WTC11 (cell line): ENCODE results near the gene SPOCK2. TPM values are rescaled to one million over a fixed set of nuclear protein-coding genes. Genes with fewer than 3 reads are reported as not detected.

Source experiments
- ATAC-seq: fragments of 200-7000 bp; cut with Tn5 transposase; 2 replicates; pipeline ENCODE4 v1.10.0; 2021; ENCODE audit warnings: mild to moderate bottlenecking, moderate library complexity
- CTCF ChIA-PET: fragments of 300-600 bp; sonication (Branson Sonifier 250); formaldehyde crosslinking; loops from one replicate; lab custom pipeline; 2021; ENCODE audit warnings: antibody characterized with exemption; lab: Charles Lee
- POLR2A ChIA-PET: fragments of 350-600 bp; sonication (Branson Sonifier 250); formaldehyde crosslinking; loops from one replicate; lab custom pipeline; 2021; ENCODE audit warnings: antibody characterized with exemption; lab: Charles Lee
- DNase-seq: peaks from one replicate; pipeline ENCODE4 v3.0.0; 2021; ENCODE audit warnings: low spot score
- H3K27ac Mint-ChIP-seq: 2 replicates; pipeline ENCODE4 v1.8.0; 2021; ENCODE audit warnings: mixed read lengths
- H3K27me3 Mint-ChIP-seq: 2 replicates; pipeline ENCODE4 v1.8.0; 2021; ENCODE audit warnings: low read depth, mild to moderate bottlenecking, moderate library complexity, mixed read lengths
- H3K36me3 Mint-ChIP-seq: 2 replicates; pipeline ENCODE4 v1.8.0; 2021; ENCODE audit warnings: mixed read lengths
- H3K4me1 Mint-ChIP-seq: 2 replicates; pipeline ENCODE4 v1.8.0; 2022; ENCODE audit warnings: mixed read lengths
- H3K4me3 Mint-ChIP-seq: 2 replicates; pipeline ENCODE4 v1.8.0; 2021; ENCODE audit warnings: mild to moderate bottlenecking, moderate library complexity, mixed read lengths
- H3K9me3 Mint-ChIP-seq: 2 replicates; pipeline ENCODE4 v1.8.0; 2021; ENCODE audit warnings: mixed read lengths
- ATF1 ChIP-seq: sonication (generic); formaldehyde crosslinking; IDR thresholded peaks from 2 replicates; pipeline ENCODE4 v1.8.1; 2023; ENCODE audit warnings: mild to moderate bottlenecking, moderate library complexity, missing genetic modification reagents
- CBFB ChIP-seq: sonication (generic); formaldehyde crosslinking; IDR thresholded peaks from 2 replicates; pipeline ENCODE4 v1.8.1; 2022; ENCODE audit warnings: mild to moderate bottlenecking, low read depth, missing genetic modification reagents
- CREB1 ChIP-seq: sonication (generic); formaldehyde crosslinking; IDR thresholded peaks from 2 replicates; pipeline ENCODE4 v1.8.0; 2023; ENCODE audit warnings: mild to moderate bottlenecking, missing genetic modification reagents
- ETV6 ChIP-seq: sonication (generic); formaldehyde crosslinking; IDR thresholded peaks from 2 replicates; pipeline ENCODE4 v1.8.1; 2022; ENCODE audit warnings: mild to moderate bottlenecking, missing genetic modification reagents
- JAZF1 ChIP-seq: fragments of 250-450 bp; sonication (Bioruptor Pico); IDR thresholded peaks from 2 replicates; pipeline ENCODE4 v1.9.0; 2021; ENCODE audit warnings: moderate library complexity, mild to moderate bottlenecking, inconsistent platforms
- JUN ChIP-seq: sonication (generic); formaldehyde crosslinking; IDR thresholded peaks from 2 replicates; pipeline ENCODE4 v1.8.0; 2023; ENCODE audit warnings: mild to moderate bottlenecking, missing genetic modification reagents
- KAT7 ChIP-seq: sonication (generic); formaldehyde crosslinking; IDR thresholded peaks from 2 replicates; pipeline ENCODE4 v1.8.1; 2023; ENCODE audit warnings: missing genetic modification reagents, mild to moderate bottlenecking, borderline replicate concordance
- MXD4 ChIP-seq: fragments of 250-450 bp; sonication (Bioruptor Pico); IDR thresholded peaks from 2 replicates; pipeline ENCODE4 v1.8.0; 2021; ENCODE audit warnings: mild to moderate bottlenecking, moderate library complexity, borderline replicate concordance
- MYBL2 ChIP-seq: sonication (generic); formaldehyde crosslinking; IDR thresholded peaks from 2 replicates; pipeline ENCODE4 v1.8.1; 2023; ENCODE audit warnings: mild to moderate bottlenecking, moderate library complexity, missing genetic modification reagents
- NR1H2 ChIP-seq: sonication (generic); formaldehyde crosslinking; IDR thresholded peaks from 2 replicates; pipeline ENCODE4 v1.9.0; 2021; ENCODE audit warnings: mild to moderate bottlenecking, moderate library complexity, missing genetic modification reagents
- PRRX2 ChIP-seq: fragments of 250-450 bp; sonication (Bioruptor Pico); IDR thresholded peaks from 2 replicates; pipeline ENCODE4 v1.8.0; 2021; ENCODE audit warnings: mild to moderate bottlenecking
- SMAD3 ChIP-seq: sonication (generic); formaldehyde crosslinking; IDR thresholded peaks from 2 replicates; pipeline ENCODE4 v1.8.0; 2022; ENCODE audit warnings: missing genetic modification reagents, mild to moderate bottlenecking, borderline replicate concordance
- TEAD4 ChIP-seq: sonication (generic); formaldehyde crosslinking; IDR thresholded peaks from 2 replicates; pipeline ENCODE4 v1.8.0; 2022; ENCODE audit warnings: mild to moderate bottlenecking, missing genetic modification reagents
- USF1 ChIP-seq: sonication (generic); formaldehyde crosslinking; IDR thresholded peaks from 2 replicates; pipeline ENCODE4 v1.8.0; 2022; ENCODE audit warnings: mild to moderate bottlenecking, missing genetic modification reagents
- ZNF512 ChIP-seq: sonication (generic); formaldehyde crosslinking; IDR thresholded peaks from 2 replicates; pipeline ENCODE4 v1.8.1; 2022; ENCODE audit warnings: missing genetic modification reagents, borderline replicate concordance
- ZNF532 ChIP-seq: fragments of 250-450 bp; sonication (Bioruptor Pico); IDR thresholded peaks from 2 replicates; pipeline ENCODE4 v1.9.0; 2021; ENCODE audit warnings: mild to moderate bottlenecking, borderline replicate concordance
- ZNF671 ChIP-seq: fragments of 250-450 bp; sonication (Bioruptor Pico); IDR thresholded peaks from 2 replicates; pipeline ENCODE4 v1.8.0; 2021; ENCODE audit warnings: mild to moderate bottlenecking
- total RNA-seq: library from RNA; stranded (reverse); gene quantifications from 3 replicates; pipeline ENCODE4 v1.2.3, GENCODE V29; 2021
- TF ChIP-seq, protein P1 (sequence below): fragments of 250-450 bp; sonication (Bioruptor Pico); IDR thresholded peaks from 2 replicates; pipeline ENCODE4 v1.9.0; 2021; ENCODE audit warnings: moderate library complexity, mild to moderate bottlenecking, inconsistent platforms, borderline replicate concordance
- TF ChIP-seq, protein P2 (sequence below): sonication (generic); formaldehyde crosslinking; IDR thresholded peaks from 2 replicates; pipeline ENCODE4 v1.8.0; 2023; ENCODE audit warnings: mild to moderate bottlenecking, missing genetic modification reagents
- TF ChIP-seq, protein P3 (sequence below): sonication (generic); formaldehyde crosslinking; IDR thresholded peaks from 2 replicates; pipeline ENCODE4 v1.8.1; 2023; ENCODE audit warnings: mild to moderate bottlenecking, moderate library complexity, missing genetic modification reagents

SPOCK2 gene
- total RNA-seq, 1 experiment from 2014 or later = 4.7 TPM

GRCh38 chr10:72020914-72021809, 67.2 kb downstream of the SPOCK2 start:
- no peaks in the 10 kb centered on the region for H3K36me3 Mint-ChIP-seq
- TF ChIP-seq JUN (CRISPR knock-in tag) (no peak), PRRX2 (CRISPR knock-in tag) (no peak), KAT7 (CRISPR knock-in tag) (no peak), ETV6 (no peak)
- TF ChIP-seq, protein P1, sequence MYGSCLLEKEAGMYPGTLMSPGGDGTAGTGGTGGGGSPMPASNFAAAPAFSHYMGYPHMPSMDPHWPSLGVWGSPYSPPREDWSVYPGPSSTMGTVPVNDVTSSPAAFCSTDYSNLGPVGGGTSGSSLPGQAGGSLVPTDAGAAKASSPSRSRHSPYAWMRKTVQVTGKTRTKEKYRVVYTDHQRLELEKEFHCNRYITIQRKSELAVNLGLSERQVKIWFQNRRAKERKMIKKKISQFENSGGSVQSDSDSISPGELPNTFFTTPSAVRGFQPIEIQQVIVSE (CRISPR knock-in tag) = no peak
- DNase-seq = no peak
- POLR2A ChIA-PET = no interaction called here
- no peaks in the 10 kb centered on the region for H3K27me3 Mint-ChIP-seq
- no peak overlapping the region for H3K4me3 Mint-ChIP-seq
- H3K4me1 Mint-ChIP-seq = peaks cover 6% of the 10 kb centered on the region
- H3K27ac Mint-ChIP-seq = no peak overlapping the region
- ATAC-seq = no peak
- CTCF ChIA-PET = no interaction called here
- no peaks in the 10 kb centered on the region for H3K9me3 Mint-ChIP-seq

DNA sequence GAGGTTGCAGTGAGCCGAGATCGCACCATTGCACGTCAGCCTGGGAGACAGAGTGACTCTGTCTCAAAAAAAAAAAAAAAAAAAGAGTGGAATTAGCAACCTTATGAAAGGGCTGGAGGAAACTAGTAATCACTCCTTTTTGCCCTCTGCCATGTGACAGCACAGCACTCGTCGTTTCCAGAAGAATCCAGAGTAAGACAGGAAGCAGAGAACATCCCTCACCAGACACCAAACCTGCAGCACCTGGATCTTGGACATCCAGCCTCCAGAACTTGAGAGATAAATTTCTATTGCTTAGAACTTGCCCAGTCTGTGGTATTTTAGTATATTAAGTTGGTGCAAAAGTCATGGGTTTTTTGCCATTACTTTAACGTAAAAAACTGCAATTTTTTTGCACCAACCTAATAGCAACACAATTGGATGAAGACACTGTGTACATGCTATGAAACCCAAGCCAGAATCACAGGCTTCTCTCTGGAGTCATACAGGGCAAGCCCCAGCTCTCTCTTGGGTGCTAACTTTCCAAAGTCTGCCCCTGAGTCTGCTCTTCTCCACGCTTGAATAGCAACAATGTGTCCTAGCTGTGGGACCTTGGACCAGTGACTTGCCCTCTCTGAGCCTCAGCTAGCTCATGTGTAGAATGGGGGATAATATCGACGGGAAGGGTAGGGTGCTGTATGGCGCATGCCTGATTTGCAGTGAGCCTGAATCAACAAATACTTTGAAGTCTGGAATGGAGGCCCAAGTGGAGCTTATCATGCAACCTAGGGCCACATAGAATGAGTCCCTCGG, 69.1 kb downstream of the SPOCK2 start:
- Mint-ChIP-seq H3K9me3 (no peaks in the 10 kb centered on the region), H3K4me3 (no peak overlapping the region), H3K27me3 (no peaks in the 10 kb centered on the region), H3K27ac (no peak overlapping the region), H3K36me3 (no peaks in the 10 kb centered on the region), H3K4me1 (peaks cover 6% of the 10 kb centered on the region)
- POLR2A ChIA-PET = no interaction called here
- CTCF ChIA-PET = interaction anchor here (2.8 kb wide), 1 partner anchor 29 kb away, joined by 20 read pairs; no protein-coding TSS in a partner anchor
- DNase-seq = no peak
- no peak for ATAC-seq
- TF ChIP-seq USF1 (CRISPR knock-in tag) = no peak
- no peak for TF ChIP-seq MXD4 (CRISPR knock-in tag)
- TF ChIP-seq ZNF671 = no peak
- TF ChIP-seq MYBL2 = no peak
- no peak for TF ChIP-seq ATF1 (CRISPR knock-in tag)
- TF ChIP-seq, protein P2, sequence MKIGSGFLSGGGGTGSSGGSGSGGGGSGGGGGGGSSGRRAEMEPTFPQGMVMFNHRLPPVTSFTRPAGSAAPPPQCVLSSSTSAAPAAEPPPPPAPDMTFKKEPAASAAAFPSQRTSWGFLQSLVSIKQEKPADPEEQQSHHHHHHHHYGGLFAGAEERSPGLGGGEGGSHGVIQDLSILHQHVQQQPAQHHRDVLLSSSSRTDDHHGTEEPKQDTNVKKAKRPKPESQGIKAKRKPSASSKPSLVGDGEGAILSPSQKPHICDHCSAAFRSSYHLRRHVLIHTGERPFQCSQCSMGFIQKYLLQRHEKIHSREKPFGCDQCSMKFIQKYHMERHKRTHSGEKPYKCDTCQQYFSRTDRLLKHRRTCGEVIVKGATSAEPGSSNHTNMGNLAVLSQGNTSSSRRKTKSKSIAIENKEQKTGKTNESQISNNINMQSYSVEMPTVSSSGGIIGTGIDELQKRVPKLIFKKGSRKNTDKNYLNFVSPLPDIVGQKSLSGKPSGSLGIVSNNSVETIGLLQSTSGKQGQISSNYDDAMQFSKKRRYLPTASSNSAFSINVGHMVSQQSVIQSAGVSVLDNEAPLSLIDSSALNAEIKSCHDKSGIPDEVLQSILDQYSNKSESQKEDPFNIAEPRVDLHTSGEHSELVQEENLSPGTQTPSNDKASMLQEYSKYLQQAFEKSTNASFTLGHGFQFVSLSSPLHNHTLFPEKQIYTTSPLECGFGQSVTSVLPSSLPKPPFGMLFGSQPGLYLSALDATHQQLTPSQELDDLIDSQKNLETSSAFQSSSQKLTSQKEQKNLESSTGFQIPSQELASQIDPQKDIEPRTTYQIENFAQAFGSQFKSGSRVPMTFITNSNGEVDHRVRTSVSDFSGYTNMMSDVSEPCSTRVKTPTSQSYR (CRISPR knock-in tag) = no peak
- no peak for TF ChIP-seq ZNF512
- no peak for TF ChIP-seq CREB1 (CRISPR knock-in tag)
- TF ChIP-seq SMAD3 (CRISPR knock-in tag) = no peak
- no peak for TF ChIP-seq JAZF1 (CRISPR knock-in tag)
- no peak for TF ChIP-seq TEAD4 (CRISPR knock-in tag)
- no peak for TF ChIP-seq ZNF532 (CRISPR knock-in tag)
- no peak for TF ChIP-seq CBFB (CRISPR knock-in tag)
- TF ChIP-seq NR1H2 (CRISPR knock-in tag) = no peak
- TF ChIP-seq, protein P3, sequence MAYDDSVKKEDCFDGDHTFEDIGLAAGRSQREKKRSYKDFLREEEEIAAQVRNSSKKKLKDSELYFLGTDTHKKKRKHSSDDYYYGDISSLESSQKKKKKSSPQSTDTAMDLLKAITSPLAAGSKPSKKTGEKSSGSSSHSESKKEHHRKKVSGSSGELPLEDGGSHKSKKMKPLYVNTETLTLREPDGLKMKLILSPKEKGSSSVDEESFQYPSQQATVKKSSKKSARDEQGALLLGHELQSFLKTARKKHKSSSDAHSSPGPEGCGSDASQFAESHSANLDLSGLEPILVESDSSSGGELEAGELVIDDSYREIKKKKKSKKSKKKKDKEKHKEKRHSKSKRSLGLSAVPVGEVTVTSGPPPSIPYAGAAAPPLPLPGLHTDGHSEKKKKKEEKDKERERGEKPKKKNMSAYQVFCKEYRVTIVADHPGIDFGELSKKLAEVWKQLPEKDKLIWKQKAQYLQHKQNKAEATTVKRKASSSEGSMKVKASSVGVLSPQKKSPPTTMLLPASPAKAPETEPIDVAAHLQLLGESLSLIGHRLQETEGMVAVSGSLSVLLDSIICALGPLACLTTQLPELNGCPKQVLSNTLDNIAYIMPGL (CRISPR knock-in tag) = no peak
